ENCODE measurements around the gene ARID4A. TPM values are rescaled to one million over a fixed set of nuclear protein-coding genes. Genes with fewer than 3 reads are reported as not detected.
A peak's percentile ranks its signal among the peaks of the same experiment; 100 is the strongest.

Gene ARID4A
- total and polyA plus RNA-seq, 12 donors = 4.4 to 38.0 (median 17.9) TPM

DNA sequence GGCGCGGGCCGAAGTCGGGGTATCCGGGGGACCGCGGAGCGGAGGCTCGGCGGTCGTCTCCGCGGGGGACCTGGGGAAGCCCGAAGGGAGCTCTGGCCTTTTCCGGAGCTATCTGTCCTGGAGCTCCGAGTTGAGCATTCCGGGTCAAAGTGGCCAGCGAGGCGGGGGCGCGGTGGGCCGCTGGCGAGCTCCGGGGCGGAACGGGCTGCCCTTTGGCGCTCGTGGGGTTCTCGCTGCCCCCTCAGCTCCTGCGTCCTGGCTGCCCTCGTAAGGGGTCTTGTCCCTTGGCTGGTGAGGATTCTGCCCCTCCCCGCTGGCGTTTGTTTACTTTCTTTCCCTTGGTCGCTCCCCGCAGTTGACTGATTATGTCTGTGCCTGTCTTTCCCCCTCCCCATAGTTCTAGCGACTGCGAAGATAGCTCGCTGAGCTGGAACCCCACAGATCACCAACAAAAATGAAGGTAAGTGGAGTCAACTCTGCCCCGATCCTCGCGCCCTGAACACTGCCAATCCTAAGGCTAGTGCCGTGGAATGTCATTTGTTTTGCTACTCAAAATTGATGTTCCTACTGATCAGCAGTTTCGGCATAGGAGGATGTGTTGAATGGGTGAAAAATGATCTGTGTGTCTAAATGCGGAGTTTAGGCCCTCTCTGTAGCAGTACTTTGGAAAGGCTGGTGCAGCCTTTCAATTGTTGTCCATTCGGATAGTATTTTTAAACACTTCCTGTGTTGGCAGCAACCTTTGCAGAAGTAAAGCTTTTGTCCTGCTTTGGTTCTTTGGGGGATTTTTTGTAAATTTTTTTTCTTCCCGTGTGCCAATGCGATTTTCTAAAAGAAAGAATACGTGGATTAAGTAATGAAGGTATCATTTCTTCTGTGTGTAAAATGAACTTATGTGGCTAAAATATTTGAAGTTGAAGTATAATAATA is 1.3 kb downstream of the ARID4A start:
- H3K27me3 ChIP-seq = no peaks in the 10 kb centered on the region
- H3K4me3 ChIP-seq = peak overlapping the region; percentile 70 to 96 (median 79)
- H3K4me1 ChIP-seq (replicated peaks in 1 of 2) = peaks cover 6 to 35% of the 10 kb centered on the region in 2 donors
- peaks cover 0 to 5% (median 0%) of the 10 kb centered on the region in 3 donors for H3K9me3 ChIP-seq (replicated peaks in 1 of 3)
- intact Hi-C loops (cut with DNase I) = no loop called here
- WGBS, 4 donors = 1 to 7% (median 3%) methylated on average over 10 to 48 of the region's 48 CpGs
- DNase-seq = peak; percentile 21 to 60 (median 43)
- TF ChIP-seq POLR2A (IDR thresholded peaks at IDR 0.05) = peak in 1 of 2 donors; percentile 47
- TF ChIP-seq, protein P1, sequence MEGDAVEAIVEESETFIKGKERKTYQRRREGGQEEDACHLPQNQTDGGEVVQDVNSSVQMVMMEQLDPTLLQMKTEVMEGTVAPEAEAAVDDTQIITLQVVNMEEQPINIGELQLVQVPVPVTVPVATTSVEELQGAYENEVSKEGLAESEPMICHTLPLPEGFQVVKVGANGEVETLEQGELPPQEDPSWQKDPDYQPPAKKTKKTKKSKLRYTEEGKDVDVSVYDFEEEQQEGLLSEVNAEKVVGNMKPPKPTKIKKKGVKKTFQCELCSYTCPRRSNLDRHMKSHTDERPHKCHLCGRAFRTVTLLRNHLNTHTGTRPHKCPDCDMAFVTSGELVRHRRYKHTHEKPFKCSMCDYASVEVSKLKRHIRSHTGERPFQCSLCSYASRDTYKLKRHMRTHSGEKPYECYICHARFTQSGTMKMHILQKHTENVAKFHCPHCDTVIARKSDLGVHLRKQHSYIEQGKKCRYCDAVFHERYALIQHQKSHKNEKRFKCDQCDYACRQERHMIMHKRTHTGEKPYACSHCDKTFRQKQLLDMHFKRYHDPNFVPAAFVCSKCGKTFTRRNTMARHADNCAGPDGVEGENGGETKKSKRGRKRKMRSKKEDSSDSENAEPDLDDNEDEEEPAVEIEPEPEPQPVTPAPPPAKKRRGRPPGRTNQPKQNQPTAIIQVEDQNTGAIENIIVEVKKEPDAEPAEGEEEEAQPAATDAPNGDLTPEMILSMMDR (IDR thresholded peaks at IDR 0.05) = no peak
- peak overlapping the region; percentile 54 to 97 (median 94) for H3K27ac ChIP-seq
- H3K36me3 ChIP-seq (replicated peaks in 1 of 2) = peaks cover 0 to 21% of the 10 kb centered on the region in 2 donors

DNA sequence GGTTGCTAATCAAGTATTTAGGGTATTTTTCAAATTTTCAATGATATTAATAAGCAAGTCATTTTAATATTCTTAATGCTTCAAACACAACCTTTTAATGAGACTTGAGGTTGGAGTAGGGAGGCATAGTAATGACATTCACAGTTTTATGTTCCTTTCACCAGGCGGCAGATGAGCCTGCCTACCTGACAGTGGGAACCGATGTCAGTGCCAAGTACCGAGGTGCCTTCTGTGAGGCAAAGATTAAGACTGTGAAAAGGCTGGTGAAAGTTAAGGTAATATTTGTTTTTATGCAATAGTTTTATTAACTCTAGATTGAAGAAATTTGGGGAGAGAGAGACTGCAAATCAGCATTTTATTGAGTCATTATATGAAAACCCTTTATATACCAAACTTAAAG is 3.1 kb downstream of the ARID4A start:
- WGBS, 4 donors = 78 to 92% (median 90%) methylated on average over 3 of the region's 3 CpGs
- peaks cover 6 to 17% of the 10 kb centered on the region in 2 donors for H3K4me1 ChIP-seq (replicated peaks in 1 of 2)
- peaks cover 0 to 34% of the 10 kb centered on the region in 2 donors for H3K36me3 ChIP-seq (replicated peaks in 1 of 2)
- intact Hi-C loops (cut with DNase I) = no loop called here
- H3K27me3 ChIP-seq = no peaks in the 10 kb centered on the region
- H3K4me3 ChIP-seq = no peak overlapping the region
- H3K27ac ChIP-seq = no peak overlapping the region
- TF ChIP-seq POLR2A (IDR thresholded peaks at IDR 0.05) = no peak
- TF ChIP-seq, protein P1 (IDR thresholded peaks at IDR 0.05) = no peak
- H3K9me3 ChIP-seq (replicated peaks in 1 of 3) = peaks cover 0 to 5% (median 0%) of the 10 kb centered on the region in 3 donors
- DNase-seq = no peak

DNA sequence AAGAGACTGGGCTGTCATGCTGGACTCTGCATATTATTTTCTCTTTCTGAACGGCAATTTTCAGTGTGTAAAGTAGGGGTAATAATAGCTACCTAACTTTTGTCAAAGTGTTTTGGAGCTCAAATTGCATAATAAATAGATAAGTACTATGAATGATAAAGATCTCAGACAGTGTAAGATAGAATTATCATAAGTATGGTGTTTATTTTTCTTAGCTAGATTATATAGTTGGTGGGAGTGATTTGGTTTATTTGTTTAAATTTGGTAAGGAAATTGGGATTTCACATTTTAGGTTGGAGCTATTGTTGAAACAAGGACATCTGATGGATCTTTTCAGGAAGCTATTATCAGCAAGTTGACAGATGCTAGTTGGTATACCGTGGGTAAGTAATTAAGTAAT is 7.4 kb downstream of the ARID4A start:
- no peaks in the 10 kb centered on the region for H3K27me3 ChIP-seq
- intact Hi-C loops (cut with DNase I) = no loop called here
- peaks cover 0 to under 1% of the 10 kb centered on the region in 2 donors for H3K4me1 ChIP-seq (replicated peaks in 1 of 2)
- 58 to 63% (median 60%) methylated on average over 2 of the region's 2 CpGs for WGBS, 4 donors
- H3K4me3 ChIP-seq = no peak overlapping the region
- H3K9me3 ChIP-seq (replicated peaks in 1 of 3) = peaks cover 0 to 5% (median 0%) of the 10 kb centered on the region in 3 donors
- TF ChIP-seq, protein P1 (IDR thresholded peaks at IDR 0.05) = no peak
- no peak for TF ChIP-seq POLR2A (IDR thresholded peaks at IDR 0.05)
- no peak for DNase-seq
- H3K36me3 ChIP-seq (replicated peaks in 1 of 2) = peaks cover 0 to 46% of the 10 kb centered on the region in 2 donors
- H3K27ac ChIP-seq = no peak overlapping the region

DNA sequence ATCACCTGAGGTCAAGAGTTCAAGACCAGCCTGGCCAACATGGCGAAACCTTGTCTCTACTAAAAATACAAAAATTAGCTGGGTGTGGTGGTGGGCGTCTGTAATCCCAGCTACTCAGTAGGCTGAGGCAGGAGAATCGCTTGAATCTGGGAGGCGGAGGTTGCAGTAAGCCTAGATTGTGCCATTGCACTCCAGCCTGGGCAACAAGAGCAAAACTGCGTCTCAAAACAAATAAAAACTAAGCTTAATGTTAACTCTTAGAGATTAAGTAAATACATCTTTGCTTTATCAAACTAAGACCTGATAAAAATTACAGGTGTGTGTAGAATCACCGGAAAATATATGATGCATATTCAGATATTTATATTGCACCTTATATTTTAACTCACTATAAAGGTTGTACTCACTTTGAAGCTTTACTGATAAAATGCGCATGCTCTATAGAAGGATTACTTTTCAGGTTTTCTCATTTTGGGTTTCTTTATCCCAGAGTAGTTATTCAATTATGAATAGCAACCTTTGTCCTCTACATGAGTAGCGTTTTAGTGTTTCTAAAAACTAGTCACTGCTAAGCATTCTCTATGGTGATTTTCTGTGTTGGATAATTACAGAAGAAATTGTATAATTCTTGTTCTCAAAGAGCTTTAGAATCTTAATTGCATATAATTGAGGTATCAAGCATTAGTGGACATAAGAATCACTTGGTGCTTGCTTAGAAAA is 9.4 kb downstream of the ARID4A start:
- no peaks in the 10 kb centered on the region for H3K4me1 ChIP-seq (replicated peaks in 1 of 2)
- WGBS, 4 donors = 94 to 97% (median 95%) methylated on average over 8 of the region's 8 CpGs
- DNase-seq = no peak
- peaks cover 0 to 5% (median 0%) of the 10 kb centered on the region in 3 donors for H3K9me3 ChIP-seq (replicated peaks in 1 of 3)
- intact Hi-C loops (cut with DNase I) = no loop called here
- no peak overlapping the region for H3K27ac ChIP-seq
- no peaks in the 10 kb centered on the region for H3K27me3 ChIP-seq
- TF ChIP-seq, protein P1 (IDR thresholded peaks at IDR 0.05) = no peak
- TF ChIP-seq POLR2A (IDR thresholded peaks at IDR 0.05) = no peak
- no peak overlapping the region for H3K4me3 ChIP-seq
- H3K36me3 ChIP-seq (replicated peaks in 1 of 2) = peaks cover 0 to 52% of the 10 kb centered on the region in 2 donors

Measured in adrenal gland (tissue), 12 donors.